Central memory CD8-positive, alpha-beta T cell (primary cell): ENCODE measurements around the gene EPHA3.

ENCODE experiments used
- ATAC-seq: fragments of 150-1000 bp; cut with Tn5 transposase; replicated peaks from 2 replicates; pipeline ENCODE4 v1.10.0; 2022; ENCODE audit warnings: mild to moderate bottlenecking, moderate FRiP score, moderate number of reproducible peaks; ENCODE audit not compliant: poor library complexity, severe bottlenecking; ENCODE audit errors: extremely low read depth
- DNase-seq, 2 donors: peaks; one replicate each; pipeline ENCODE4 v3.0.0; 2021; ENCODE audit warnings: low spot score in 2 of 2
- H3K27ac Mint-ChIP-seq: one replicate; pipeline ENCODE4 v1.8.0; 2022; ENCODE audit warnings: low read depth, mild to moderate bottlenecking, moderate library complexity, mixed read lengths
- H3K27me3 Mint-ChIP-seq: one replicate; pipeline ENCODE4 v1.8.0; 2022; ENCODE audit warnings: mixed read lengths
- H3K36me3 Mint-ChIP-seq: one replicate; pipeline ENCODE4 v1.8.0; 2022; ENCODE audit warnings: mild to moderate bottlenecking, moderate library complexity, mixed read lengths; ENCODE audit not compliant: insufficient read depth
- H3K4me1 Mint-ChIP-seq: one replicate; pipeline ENCODE4 v1.8.0; 2022; ENCODE audit warnings: mixed read lengths
- H3K4me3 Mint-ChIP-seq: one replicate; pipeline ENCODE4 v1.8.0; 2022; ENCODE audit warnings: mild to moderate bottlenecking, moderate library complexity, mixed read lengths
- H3K9me3 Mint-ChIP-seq: one replicate; pipeline ENCODE4 v1.8.0; 2022; ENCODE audit warnings: mixed read lengths

The EPHA3 gene

GRCh38 chr3:89216016-89216739 lies 108.8 kb downstream of the EPHA3 start:
- Mint-ChIP-seq H3K9me3 (peaks cover 4% of the 10 kb centered on the region), H3K4me3 (no peak overlapping the region), H3K4me1 (no peaks in the 10 kb centered on the region), H3K36me3 (no peaks in the 10 kb centered on the region), H3K27ac (no peak overlapping the region), H3K27me3 (no peaks in the 10 kb centered on the region)
- DNase-seq = no peak
- ATAC-seq = no peak

- H3K9me3 Mint-ChIP-seq = no peaks in the 10 kb centered on the region
- H3K27me3 Mint-ChIP-seq = no peaks in the 10 kb centered on the region
- no peaks in the 10 kb centered on the region for H3K4me1 Mint-ChIP-seq
- DNase-seq (no peak), ATAC-seq (no peak)
- no peaks in the 10 kb centered on the region for H3K36me3 Mint-ChIP-seq
- no peak overlapping the region for H3K27ac Mint-ChIP-seq
- no peak overlapping the region for H3K4me3 Mint-ChIP-seq
Observed at GRCh38 chr3:89217148-89217685, 109.8 kb downstream of the EPHA3 start.

- ATAC-seq = no peak
- Mint-ChIP-seq H3K36me3 (no peaks in the 10 kb centered on the region), H3K27ac (no peak overlapping the region), H3K4me1 (no peaks in the 10 kb centered on the region), H3K27me3 (no peaks in the 10 kb centered on the region), H3K9me3 (peaks cover 6% of the 10 kb centered on the region), H3K4me3 (no peak overlapping the region)
- DNase-seq = no peak
Observed at GRCh38 chr3:89221924-89222323, 114.5 kb downstream of the EPHA3 start.

GRCh38 chr3:89223188-89223587 lies 115.8 kb downstream of the EPHA3 start:
- H3K4me3 Mint-ChIP-seq = no peak overlapping the region
- no peaks in the 10 kb centered on the region for H3K27me3 Mint-ChIP-seq
- H3K27ac Mint-ChIP-seq = no peak overlapping the region
- peaks cover 6% of the 10 kb centered on the region for H3K9me3 Mint-ChIP-seq
- no peaks in the 10 kb centered on the region for H3K36me3 Mint-ChIP-seq
- no peak for DNase-seq
- ATAC-seq = no peak
- H3K4me1 Mint-ChIP-seq = no peaks in the 10 kb centered on the region

GRCh38 chr3:89227218-89227617 lies 119.8 kb downstream of the EPHA3 start:
- ATAC-seq (no peak), DNase-seq (no peak)
- peaks cover 6% of the 10 kb centered on the region for H3K9me3 Mint-ChIP-seq
- no peak overlapping the region for H3K27ac Mint-ChIP-seq
- H3K27me3 Mint-ChIP-seq = no peaks in the 10 kb centered on the region
- H3K36me3 Mint-ChIP-seq = no peaks in the 10 kb centered on the region
- no peak overlapping the region for H3K4me3 Mint-ChIP-seq
- no peaks in the 10 kb centered on the region for H3K4me1 Mint-ChIP-seq

- Mint-ChIP-seq H3K4me1 (no peaks in the 10 kb centered on the region), H3K4me3 (no peak overlapping the region), H3K9me3 (peaks cover 6% of the 10 kb centered on the region), H3K27ac (no peak overlapping the region), H3K36me3 (no peaks in the 10 kb centered on the region), H3K27me3 (no peaks in the 10 kb centered on the region)
- DNase-seq (no peak), ATAC-seq (no peak)
Observed at GRCh38 chr3:89227634-89228033, 120.2 kb downstream of the EPHA3 start.

GRCh38 chr3:89232155-89232554 lies 124.7 kb downstream of the EPHA3 start:
- ATAC-seq = no peak
- H3K36me3 Mint-ChIP-seq = no peaks in the 10 kb centered on the region
- H3K27me3 Mint-ChIP-seq = no peaks in the 10 kb centered on the region
- H3K9me3 Mint-ChIP-seq = peaks cover 6% of the 10 kb centered on the region
- H3K4me3 Mint-ChIP-seq = no peak overlapping the region
- no peak overlapping the region for H3K27ac Mint-ChIP-seq
- no peaks in the 10 kb centered on the region for H3K4me1 Mint-ChIP-seq
- DNase-seq = no peak

- no peak for ATAC-seq
Observed at GRCh38 chr3:89234620-89235019, 127.2 kb downstream of the EPHA3 start.

GRCh38 chr3:89238846-89239245 lies 131.4 kb downstream of the EPHA3 start:
- no peaks in the 10 kb centered on the region for H3K4me1 Mint-ChIP-seq
- no peak overlapping the region for H3K27ac Mint-ChIP-seq
- peaks cover 2% of the 10 kb centered on the region for H3K9me3 Mint-ChIP-seq
- no peaks in the 10 kb centered on the region for H3K27me3 Mint-ChIP-seq
- H3K36me3 Mint-ChIP-seq = no peaks in the 10 kb centered on the region
- DNase-seq (no peak), ATAC-seq (no peak)
- H3K4me3 Mint-ChIP-seq = no peak overlapping the region

More at GRCh38 chr3:89234620-89235019, 127.2 kb downstream of the EPHA3 start:
- H3K4me1 Mint-ChIP-seq = no peaks in the 10 kb centered on the region
- peaks cover 6% of the 10 kb centered on the region for H3K9me3 Mint-ChIP-seq
- no peak overlapping the region for H3K27ac Mint-ChIP-seq
- DNase-seq = no peak
- H3K36me3 Mint-ChIP-seq = no peaks in the 10 kb centered on the region
- H3K4me3 Mint-ChIP-seq = no peak overlapping the region
- no peaks in the 10 kb centered on the region for H3K27me3 Mint-ChIP-seq

- no peak overlapping the region for H3K27ac Mint-ChIP-seq
- ATAC-seq (no peak), DNase-seq (no peak)
- H3K36me3 Mint-ChIP-seq = no peaks in the 10 kb centered on the region
- no peaks in the 10 kb centered on the region for H3K27me3 Mint-ChIP-seq
- no peak overlapping the region for H3K4me3 Mint-ChIP-seq
- no peaks in the 10 kb centered on the region for H3K4me1 Mint-ChIP-seq
- no peaks in the 10 kb centered on the region for H3K9me3 Mint-ChIP-seq
Observed at GRCh38 chr3:89239774-89240173, 132.4 kb downstream of the EPHA3 start.

- DNase-seq (no peak), ATAC-seq (no peak)
- Mint-ChIP-seq H3K27ac (no peak overlapping the region), H3K36me3 (no peaks in the 10 kb centered on the region), H3K4me1 (no peaks in the 10 kb centered on the region), H3K27me3 (no peaks in the 10 kb centered on the region), H3K4me3 (no peak overlapping the region), H3K9me3 (peaks cover 6% of the 10 kb centered on the region)
Observed at GRCh38 chr3:89245612-89246011, 138.2 kb downstream of the EPHA3 start.

GRCh38 chr3:89246326-89246725 lies 138.9 kb downstream of the EPHA3 start:
- Mint-ChIP-seq H3K27ac (no peak overlapping the region), H3K36me3 (no peaks in the 10 kb centered on the region), H3K27me3 (no peaks in the 10 kb centered on the region), H3K4me1 (no peaks in the 10 kb centered on the region), H3K4me3 (no peak overlapping the region), H3K9me3 (peaks cover 6% of the 10 kb centered on the region)
- ATAC-seq (no peak), DNase-seq (no peak)

GRCh38 chr3:89250742-89251141 lies 143.3 kb downstream of the EPHA3 start:
- no peaks in the 10 kb centered on the region for H3K27me3 Mint-ChIP-seq
- H3K9me3 Mint-ChIP-seq = peaks cover 6% of the 10 kb centered on the region
- no peaks in the 10 kb centered on the region for H3K4me1 Mint-ChIP-seq
- no peak overlapping the region for H3K27ac Mint-ChIP-seq
- H3K4me3 Mint-ChIP-seq = no peak overlapping the region
- ATAC-seq = no peak
- H3K36me3 Mint-ChIP-seq = no peaks in the 10 kb centered on the region
- DNase-seq = no peak
